ENCODE data around the gene RHO.
"Not testable (repeated sequence)": the region's sequence is repeated elsewhere in the genome, so short reads cannot be mapped to it uniquely, and the experiment has no call there.

DNA sequence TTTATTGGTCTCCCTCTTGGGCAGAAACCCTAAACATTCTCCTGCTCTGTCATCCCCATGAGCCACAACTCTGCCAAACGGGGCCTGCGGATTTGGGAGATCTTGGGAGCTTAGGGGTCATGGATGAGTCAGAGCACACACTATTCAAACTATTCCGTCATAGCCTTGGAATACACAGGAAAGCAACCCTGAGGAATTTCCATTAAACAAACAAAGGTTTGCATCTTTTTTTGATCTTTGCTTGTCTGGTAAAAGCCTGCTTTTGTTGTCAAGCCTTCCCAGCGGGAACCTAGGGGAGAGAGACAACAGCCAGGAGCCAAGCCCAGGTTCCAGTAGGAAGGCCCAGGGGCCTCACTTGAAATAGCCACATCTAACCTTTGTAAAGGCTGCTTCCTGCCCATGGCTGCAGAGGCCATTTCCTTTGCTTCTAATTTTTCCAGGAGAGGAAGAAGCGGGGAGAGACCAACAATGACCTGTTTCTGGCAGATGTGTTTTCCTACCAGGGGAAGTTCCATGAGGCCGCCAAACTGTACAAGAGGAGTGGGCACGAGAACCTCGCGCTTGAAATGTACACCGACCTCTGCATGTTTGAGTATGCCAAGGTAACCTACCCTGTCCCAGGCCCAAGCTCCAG, 33.3 kb upstream of the RHO start:
- not testable (repeated sequence) for TF ChIP-seq CHD2 (IDR thresholded peaks at IDR 0.05; ENCODE audit: borderline replicate concordance, low read depth, low read length); GATAD2B (conservative IDR thresholded peaks at IDR 0.05; ENCODE audit: low read depth); YBX1 (IDR thresholded peaks at IDR 0.05); POLR2AphosphoS5 (IDR thresholded peaks at IDR 0.05; ENCODE audit: low read length); EP300 (IDR thresholded peaks at IDR 0.05; ENCODE audit: borderline replicate concordance in 1 of 2, control insufficient read depth in 1 of 2, low read depth in 2 of 2, low read length in 2 of 2); MAX (IDR thresholded peaks at IDR 0.05; ENCODE audit: low read depth, low read length); POLR2A (IDR thresholded peaks at IDR 0.05; ENCODE audit: low read depth, low read length); EZH2 (IDR thresholded peaks at IDR 0.05; ENCODE audit: borderline replicate concordance, control insufficient read depth, low read depth, low read length); HDAC6 (IDR thresholded peaks at IDR 0.05; ENCODE audit: unreplicated experiment); JUNB (IDR thresholded peaks at IDR 0.05); CTCF (IDR thresholded peaks at IDR 0.05 in 2 of 3, conservative IDR thresholded peaks at IDR 0.05 in 1 of 3; ENCODE audit: control insufficient read depth in 2 of 3, extremely low read depth in 1 of 3, insufficient read depth in 1 of 3, low read depth in 3 of 3, low read length in 3 of 3); SRF (IDR thresholded peaks at IDR 0.05; ENCODE audit: low read depth in 2 of 2, low read length in 2 of 2)

All from GM12878 (cell line).